Endothelial cell of umbilical vein (primary cell): ENCODE measurements around the gene INO80B.

Source experiments
- EZH2 ChIP-seq: IDR thresholded peaks from 2 replicates; pipeline ENCODE4 v1.6.1; 2012; ENCODE audit warnings: borderline replicate concordance, low read depth, mild to moderate bottlenecking, moderate library complexity, low read length, inconsistent platforms; ENCODE audit not compliant: severe bottlenecking
- MAX ChIP-seq: IDR thresholded peaks from 2 replicates; pipeline ENCODE4 v1.6.1; 2011; ENCODE audit not compliant: insufficient read depth, insufficient read length
- MYC ChIP-seq: IDR thresholded peaks from one replicate; pipeline ENCODE4 v1.6.1; 2011; ENCODE audit warnings: mild to moderate bottlenecking, low read depth, low read length
- POLR2A ChIP-seq: IDR thresholded peaks from 2 replicates; pipeline ENCODE4 v1.6.1; 2012; ENCODE audit warnings: low read depth, mild to moderate bottlenecking, control low read depth, low read length
- POLR2AphosphoS5 ChIP-seq: IDR thresholded peaks from 2 replicates; pipeline ENCODE4 v1.6.1; 2012; ENCODE audit warnings: low read depth, mild to moderate bottlenecking, control low read depth, low read length, moderate library complexity; ENCODE audit not compliant: insufficient read depth
- TF ChIP-seq, protein P1 (sequence below), 2 donors: IDR thresholded peaks; 1 replicate in 1 of 2; 2 replicates in 1 of 2; pipeline ENCODE4 v1.5.1; 2011; ENCODE audit warnings: low read length in 2 of 2, mild to moderate bottlenecking in 2 of 2, moderate library complexity in 2 of 2, control low read depth in 1 of 2, inconsistent platforms in 1 of 2, low read depth in 1 of 2; ENCODE audit not compliant: insufficient read depth in 1 of 2; ENCODE audit errors: extremely low read depth in 1 of 2

- TF ChIP-seq, protein P1, sequence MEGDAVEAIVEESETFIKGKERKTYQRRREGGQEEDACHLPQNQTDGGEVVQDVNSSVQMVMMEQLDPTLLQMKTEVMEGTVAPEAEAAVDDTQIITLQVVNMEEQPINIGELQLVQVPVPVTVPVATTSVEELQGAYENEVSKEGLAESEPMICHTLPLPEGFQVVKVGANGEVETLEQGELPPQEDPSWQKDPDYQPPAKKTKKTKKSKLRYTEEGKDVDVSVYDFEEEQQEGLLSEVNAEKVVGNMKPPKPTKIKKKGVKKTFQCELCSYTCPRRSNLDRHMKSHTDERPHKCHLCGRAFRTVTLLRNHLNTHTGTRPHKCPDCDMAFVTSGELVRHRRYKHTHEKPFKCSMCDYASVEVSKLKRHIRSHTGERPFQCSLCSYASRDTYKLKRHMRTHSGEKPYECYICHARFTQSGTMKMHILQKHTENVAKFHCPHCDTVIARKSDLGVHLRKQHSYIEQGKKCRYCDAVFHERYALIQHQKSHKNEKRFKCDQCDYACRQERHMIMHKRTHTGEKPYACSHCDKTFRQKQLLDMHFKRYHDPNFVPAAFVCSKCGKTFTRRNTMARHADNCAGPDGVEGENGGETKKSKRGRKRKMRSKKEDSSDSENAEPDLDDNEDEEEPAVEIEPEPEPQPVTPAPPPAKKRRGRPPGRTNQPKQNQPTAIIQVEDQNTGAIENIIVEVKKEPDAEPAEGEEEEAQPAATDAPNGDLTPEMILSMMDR (IDR thresholded peaks at IDR 0.05; ENCODE audit: extremely low read depth in 1 of 2, insufficient read depth in 1 of 2, low read depth in 1 of 2, low read length in 2 of 2): no peak
- no peak for TF ChIP-seq POLR2A
- TF ChIP-seq EZH2: no peak
- TF ChIP-seq POLR2AphosphoS5: no peak
- TF ChIP-seq MYC: no peak
- no peak for TF ChIP-seq MAX
Measured at GRCh38 chr2:74438248-74438647, 16.6 kb upstream of the INO80B start.
